Measurements from ENCODE around the gene SF3B2.

GRCh38 chr11:66118847-66119246, 66.7 kb downstream of the SF3B2 start:
- TF ChIP-seq CTCF (IDR thresholded peaks at IDR 0.05) (no peak), POLR2A (IDR thresholded peaks at IDR 0.05) (no peak)
